NCI-H82 treated with DMSO at 0.1 percent for 48 hours (cell line): Measurements from ENCODE around the gene IKZF5.

ENCODE experiments used
- DNase-seq: peaks from one replicate; lab custom pipeline; 2025; ENCODE audit not compliant: unreplicated experiment; lab: John Stamatoyannopoulos, UW

The IKZF5 gene

GRCh38 chr10:123008355-123009104 lies at the start of gene IKZF5, which contains the start of gene ACADSB:
Gene IKZF5, minus strand, starts transcription at chr10:123008795. Its CDS starts 10,170 bp downstream, at chr10:122998625.
Gene ACADSB, plus strand, starts transcription at chr10:123009006. Its CDS starts 24 bp downstream, at chr10:123009030.
- peak; percentile 82 for DNase-seq

GRCh38 chr10:123057968-123058367 lies 49.4 kb upstream of the IKZF5 start:
- no peak for DNase-seq

GRCh38 chr10:123045961-123046731 lies 37.6 kb upstream of the IKZF5 start:
- DNase-seq, result no peak

GRCh38 chr10:123044391-123044790 lies 35.8 kb upstream of the IKZF5 start:
- DNase-seq, result no peak

- DNase-seq, result peak; percentile 67
These were observed 34.9 kb upstream of the IKZF5 start for GRCh38 chr10:123043409-123043925.

- no peak for DNase-seq
These were observed 34.3 kb upstream of the IKZF5 start for GRCh38 chr10:123042708-123043408.

GRCh38 chr10:123039632-123039930 lies 31.0 kb upstream of the IKZF5 start:
- no peak for DNase-seq

- DNase-seq, result no peak
These were observed 30.4 kb upstream of the IKZF5 start for GRCh38 chr10:123038782-123039631.

- no peak for DNase-seq
These were observed 27.0 kb upstream of the IKZF5 start for GRCh38 chr10:123035467-123036086.

GRCh38 chr10:123034332-123034731 lies 25.7 kb upstream of the IKZF5 start:
- DNase-seq, result no peak

- no peak for DNase-seq
These were observed 22.5 kb upstream of the IKZF5 start for GRCh38 chr10:123031124-123031523.

GRCh38 chr10:123027861-123028260 lies 19.3 kb upstream of the IKZF5 start:
- no peak for DNase-seq

- DNase-seq, result no peak
These were observed 17.7 kb upstream of the IKZF5 start for GRCh38 chr10:123026302-123026701.

- DNase-seq, result no peak
These were observed 15.9 kb upstream of the IKZF5 start for GRCh38 chr10:123024540-123024939.

GRCh38 chr10:123021517-123021916 lies 12.9 kb upstream of the IKZF5 start:
- DNase-seq, result peak; percentile 50

- no peak for DNase-seq
These were observed 11.5 kb upstream of the IKZF5 start for GRCh38 chr10:123019941-123020703.

GRCh38 chr10:123019264-123019663 lies 10.7 kb upstream of the IKZF5 start:
- no peak for DNase-seq

GRCh38 chr10:123018531-123018930 lies 9.9 kb upstream of the IKZF5 start:
- no peak for DNase-seq

- no peak for DNase-seq
These were observed 9.0 kb upstream of the IKZF5 start for GRCh38 chr10:123017421-123018165.
